HCT116 (cell line): Measurements from ENCODE around the gene ZNF787. TPM values are rescaled to one million over a fixed set of nuclear protein-coding genes. Genes with fewer than 3 reads are reported as not detected.

Source experiments
- ATAC-seq: fragments of 200-7000 bp; cut with Tn5 transposase; 2 replicates; pipeline ENCODE4 v1.9.1; 2020; ENCODE audit warnings: mild to moderate bottlenecking, moderate library complexity
- BruUV-seq: library from RNA; stranded (reverse); fragments of 400-500 nt; replicated peaks from 2 replicates; lab custom pipeline; 2021; lab: Mats Ljungman, UMichigan
- CTCF ChIA-PET: fragments of 300-600 bp; sonication (Branson Sonifier 250); formaldehyde crosslinking; loops from one replicate; lab custom pipeline; 2021; ENCODE audit warnings: antibody characterized with exemption; lab: Charles Lee
- POLR2A ChIA-PET: fragments of 300-600, 350-600 bp; sonication (Branson Sonifier 250); formaldehyde crosslinking; loops from one replicate; lab custom pipeline; 2021; ENCODE audit warnings: antibody characterized with exemption; lab: Charles Lee
- RAD21 ChIA-PET, 2 experiments: fragments of 300-600 bp; sonication (Branson Sonifier 250); formaldehyde crosslinking; loops; one replicate each; lab custom pipeline; 2023; ENCODE audit warnings: low total read pairs in 2 of 2; ENCODE audit not compliant: uncharacterized antibody in 2 of 2, unreplicated experiment in 2 of 2, low non-redundant PET in 1 of 2; lab: Charles Lee
- DNase-seq: peaks from one replicate; pipeline ENCODE4 v3.0.0-alpha.2; 2010; ENCODE audit warnings: low read depth, low spot score
- H2AFZ ChIP-seq: fragments of 200-600 bp; shearing (Covaris generic), sonication (generic); 2 replicates; pipeline ENCODE4 v1.6.1; 2017; ENCODE audit warnings: low read depth, mixed run types, mixed read lengths, antibody characterized with exemption, low read length; ENCODE audit not compliant: poor library complexity, severe bottlenecking
- H3K27ac ChIP-seq: 2 replicates; pipeline ENCODE4 v1.5.1; 2012; ENCODE audit warnings: low read depth, low read length
- H3K27me3 ChIP-seq: fragments of 200-600 bp; sonication (generic); 2 replicates; pipeline ENCODE4 v1.6.1; 2016; ENCODE audit warnings: mixed run types, low read length, mixed read lengths; ENCODE audit not compliant: insufficient read depth
- H3K36me3 ChIP-seq, 2 experiments: fragments of 200-500 bp in 1 of 2; fragments of 200-600 bp in 1 of 2; sonication (Bioruptor generic) in 1 of 2; sonication (generic) in 1 of 2; 2 replicates each; pipeline versions ENCODE4 v1.5.1 to v1.6.1; 2014 to 2016; ENCODE audit warnings: low read length in 2 of 2, inconsistent platforms in 1 of 2, mixed read lengths in 1 of 2, mixed run types in 1 of 2; ENCODE audit not compliant: insufficient read depth in 2 of 2, control insufficient read depth in 1 of 2
- H3K4me1 ChIP-seq, 2 experiments: fragments of 200-600 bp in 1 of 2; sonication (generic) in 1 of 2; 2 replicates each; pipeline versions ENCODE4 v1.5.1 to v1.6.1; 2012 to 2017; ENCODE audit warnings: low read length in 2 of 2, inconsistent platforms in 1 of 2, mild to moderate bottlenecking in 1 of 2, mixed read lengths in 1 of 2, mixed run types in 1 of 2, moderate library complexity in 1 of 2; ENCODE audit not compliant: insufficient read depth in 2 of 2, control insufficient read depth in 1 of 2
- H3K4me2 ChIP-seq: fragments of 200-600 bp; sonication (generic); 2 replicates; pipeline ENCODE4 v1.6.1; 2017; ENCODE audit warnings: mixed run types, low read length, mixed read lengths
- H3K4me3 ChIP-seq, 2 experiments: fragments of 200-600 bp in 1 of 2; sonication (generic) in 1 of 2; replicated peaks in 1 of 2; 2 replicates each; pipeline ENCODE4 v1.5.1; 2011 to 2016; ENCODE audit warnings: low read length in 2 of 2, control low read depth in 1 of 2, low read depth in 1 of 2, mild to moderate bottlenecking in 1 of 2, mixed read lengths in 1 of 2, mixed run types in 1 of 2
- H3K79me2 ChIP-seq: fragments of 200-600 bp; sonication (generic); 2 replicates; pipeline ENCODE4 v1.6.1; 2017; ENCODE audit warnings: mild to moderate bottlenecking, mixed run types, low read length, moderate library complexity, mixed read lengths; ENCODE audit not compliant: insufficient read depth
- H3K9ac ChIP-seq: fragments of 200-600 bp; sonication (generic); 2 replicates; pipeline ENCODE4 v1.6.1; 2016; ENCODE audit warnings: low read length, mixed read lengths
- H3K9me2 ChIP-seq: fragments of 200-600 bp; sonication (generic), shearing (Covaris generic); 2 replicates; pipeline ENCODE4 v1.6.1; 2017; ENCODE audit warnings: mixed run types, mild to moderate bottlenecking, moderate library complexity; ENCODE audit not compliant: insufficient read depth
- H3K9me3 ChIP-seq, 2 experiments: fragments of 200-500 bp in 1 of 2; fragments of 200-600 bp in 1 of 2; sonication (Bioruptor generic) in 1 of 2; sonication (generic) in 1 of 2; 2 replicates each; pipeline ENCODE4 v1.6.1; 2014 to 2017; ENCODE audit warnings: low read length in 2 of 2, mixed read lengths in 2 of 2, inconsistent platforms in 1 of 2, low read depth in 1 of 2, mild to moderate bottlenecking in 1 of 2, mixed run types in 1 of 2, moderate library complexity in 1 of 2; ENCODE audit not compliant: control insufficient read depth in 1 of 2, insufficient read depth in 1 of 2
- H4K20me1 ChIP-seq: fragments of 200-600 bp; sonication (generic), shearing (Covaris generic); 2 replicates; pipeline ENCODE4 v1.6.1; 2017; ENCODE audit warnings: mixed run types, mild to moderate bottlenecking, moderate library complexity; ENCODE audit not compliant: insufficient read depth
- CBX3 ChIP-seq: IDR thresholded peaks from 2 replicates; pipeline ENCODE4 v1.6.1; 2012; ENCODE audit warnings: low read depth
- EGR1 ChIP-seq: IDR thresholded peaks from 2 replicates; pipeline ENCODE4 v1.6.1; 2012; ENCODE audit warnings: low read depth
- ELF1 ChIP-seq: IDR thresholded peaks from 2 replicates; pipeline ENCODE4 v1.6.1; 2012; ENCODE audit warnings: low read depth, borderline replicate concordance
- FOSL1 ChIP-seq: IDR thresholded peaks from 2 replicates; pipeline ENCODE4 v1.6.1; 2012; ENCODE audit warnings: low read depth
- JUND ChIP-seq: IDR thresholded peaks from 2 replicates; pipeline ENCODE4 v1.6.1; 2012
- POLR2AphosphoS5 ChIP-seq: IDR thresholded peaks from 2 replicates; pipeline ENCODE4 v1.6.1; 2011; ENCODE audit warnings: mild to moderate bottlenecking, low read depth, low read length, moderate library complexity
- REST ChIP-seq: IDR thresholded peaks from 2 replicates; pipeline ENCODE4 v1.6.1; 2012; ENCODE audit warnings: low read depth
- SIN3A ChIP-seq: IDR thresholded peaks from 2 replicates; pipeline ENCODE4 v1.6.1; 2012; ENCODE audit warnings: low read depth
- SP1 ChIP-seq: IDR thresholded peaks from 2 replicates; pipeline ENCODE4 v1.6.1; 2012; ENCODE audit warnings: low read depth
- TCF7L2 ChIP-seq: IDR thresholded peaks from 2 replicates; pipeline ENCODE4 v1.7.0; 2011; ENCODE audit warnings: borderline replicate concordance, inconsistent platforms; ENCODE audit not compliant: insufficient read depth, insufficient read length; ENCODE audit errors: extremely low read depth
- YY1 ChIP-seq: IDR thresholded peaks from 2 replicates; pipeline ENCODE4 v1.6.1; 2011; ENCODE audit warnings: low read length, low read depth, moderate library complexity, mild to moderate bottlenecking; ENCODE audit not compliant: insufficient replicate concordance; ENCODE audit errors: extremely low read depth
- intact Hi-C: fragments of 100-400 bp; cut with micrococcal nuclease; formaldehyde crosslinking; loops from 2 replicates; pipeline ENCODE4 v1.10.0; 2022
- total RNA-seq: library from RNA; stranded (reverse); gene quantifications from one replicate; pipeline ENCODE4 v1.2.1, GENCODE V29; 2021; ENCODE audit not compliant: unreplicated experiment
- TF ChIP-seq, protein P1 (sequence below): IDR thresholded peaks from 2 replicates; pipeline ENCODE4 v1.6.1; 2012

The ZNF787 gene
- total RNA-seq, 1 experiment from 2014 or later, result 40.3 TPM

DNA sequence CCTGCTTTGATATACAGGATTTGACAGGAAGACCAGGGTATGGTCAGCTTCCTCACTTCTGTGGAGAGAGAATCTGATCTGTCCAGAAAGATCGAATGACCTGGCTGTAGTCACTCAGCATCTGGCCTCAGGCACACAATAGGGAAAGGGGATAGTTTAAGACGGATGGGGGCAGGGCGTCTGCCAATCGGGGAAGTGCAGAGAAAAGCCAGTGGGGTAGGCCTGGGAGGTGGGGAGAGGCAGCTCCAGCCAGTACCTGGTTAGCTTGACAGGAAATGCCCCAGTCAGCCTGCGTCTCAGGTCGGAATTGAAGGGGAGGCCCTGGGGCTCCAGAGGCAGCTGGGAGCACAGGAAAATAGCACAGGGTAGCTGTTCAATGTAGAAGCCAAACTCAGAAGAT, 32.4 kb upstream of the ZNF787 start:
- H3K9me2 ChIP-seq, result no peaks in the 10 kb centered on the region
- H3K27ac ChIP-seq, result no peak overlapping the region
- no peaks in the 10 kb centered on the region for H3K9me3 ChIP-seq
- ChIA-PET POLR2A (no interaction called here), RAD21 (no interaction called here), CTCF (no interaction called here)
- H3K4me3 ChIP-seq, result no peak overlapping the region
- H3K4me1 ChIP-seq, result no peaks in the 10 kb centered on the region
- H3K27me3 ChIP-seq, result no peaks in the 10 kb centered on the region
- H3K36me3 ChIP-seq, result 0 out of 4 replicates have a peak, but pooled peaks cover 0 to 2% of the 10 kb centered on the region in 2 experiments
- TF ChIP-seq ELF1, result no peak
- TF ChIP-seq SIN3A, result no peak
- TF ChIP-seq, protein P1, sequence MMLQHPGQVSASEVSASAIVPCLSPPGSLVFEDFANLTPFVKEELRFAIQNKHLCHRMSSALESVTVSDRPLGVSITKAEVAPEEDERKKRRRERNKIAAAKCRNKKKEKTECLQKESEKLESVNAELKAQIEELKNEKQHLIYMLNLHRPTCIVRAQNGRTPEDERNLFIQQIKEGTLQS, result no peak
- no peak for TF ChIP-seq TCF7L2
- no peak for TF ChIP-seq REST
- no peak for TF ChIP-seq CBX3
- TF ChIP-seq FOSL1, result no peak
- no peak for TF ChIP-seq POLR2AphosphoS5
- no peak for TF ChIP-seq JUND
- TF ChIP-seq SP1, result no peak
- no peak for TF ChIP-seq YY1
- TF ChIP-seq EGR1, result no peak
- BruUV-seq, result no TSS peak
- intact Hi-C loops, result no loop called here
- H4K20me1 ChIP-seq, result no peaks in the 10 kb centered on the region
- no peak overlapping the region for H2AFZ ChIP-seq
- DNase-seq (no peak), ATAC-seq (no peak)
- H3K79me2 ChIP-seq, result no peaks in the 10 kb centered on the region
- no peak overlapping the region for H3K4me2 ChIP-seq
- H3K9ac ChIP-seq, result no peak overlapping the region
